Gastrocnemius medialis (tissue), 4 donors: Measurements from ENCODE around the gene ADAMTSL3. TPM values are rescaled to one million over a fixed set of nuclear protein-coding genes. Genes with fewer than 3 reads are reported as not detected.

Source experiments
- ATAC-seq, 2 donors: fragments of 150-250 bp; one replicate each; pipeline ENCODE4 v1.9.1; 2016
- DNase-seq, 2 donors: peaks; one replicate each; pipeline ENCODE4 v3.0.0-alpha.2; 2019
- H3K27ac ChIP-seq, 4 donors: fragments of 200-600 bp; sonication (generic); 1 replicate in 1 of 4; 2 replicates in 3 of 4; pipeline ENCODE4 v1.5.1; 2016 to 2018; ENCODE audit warnings: mild to moderate bottlenecking in 2 of 4, moderate library complexity in 1 of 4
- H3K27me3 ChIP-seq, 3 donors: fragments of 200-600 bp; sonication (generic) in 2 of 3; 1 replicate in 1 of 3; 2 replicates in 2 of 3; pipeline versions ENCODE4 v1.5.1 to v1.6.0; 2016 to 2019; ENCODE audit warnings: mild to moderate bottlenecking in 1 of 3, moderate library complexity in 1 of 3
- H3K36me3 ChIP-seq, 2 donors: fragments of 200-600 bp; sonication (generic) in 1 of 2; one replicate each; pipeline ENCODE4 v1.5.1; 2017 to 2018
- H3K4me1 ChIP-seq, 2 donors: fragments of 200-600 bp; sonication (generic) in 1 of 2; one replicate each; pipeline ENCODE4 v1.5.1; 2016 to 2017; ENCODE audit warnings: mild to moderate bottlenecking in 2 of 2
- H3K4me3 ChIP-seq, 4 donors: fragments of 200-600 bp; sonication (generic) in 3 of 4; 1 replicate in 1 of 4; 2 replicates in 3 of 4; pipeline ENCODE4 v1.5.1; 2016 to 2019; ENCODE audit warnings: mild to moderate bottlenecking in 2 of 4
- H3K9me3 ChIP-seq, 3 donors: fragments of 200-600 bp; sonication (generic) in 2 of 3; 1 replicate in 1 of 3; 2 replicates in 2 of 3; pipeline ENCODE4 v1.5.1; 2016 to 2019
- CTCF ChIP-seq, 5 experiments: fragments of 450-650 bp in 3 of 5; fragments of 200-600 bp in 2 of 5; sonication (generic) in 2 of 5; IDR thresholded peaks in 4 of 5; conservative IDR thresholded peaks in 1 of 5; 1 replicate in 4 of 5; 2 replicates in 1 of 5; pipeline ENCODE4 v1.5.1; 2016 to 2019; ENCODE audit warnings: antibody characterized with exemption in 5 of 5, mild to moderate bottlenecking in 3 of 5, moderate library complexity in 3 of 5
- POLR2A ChIP-seq, 2 donors: fragments of 450-650 bp; IDR thresholded peaks; one replicate each; pipeline ENCODE4 v1.6.1; 2017; ENCODE audit warnings: antibody characterized with exemption in 2 of 2, mild to moderate bottlenecking in 2 of 2, moderate library complexity in 2 of 2
- in situ Hi-C, 4 donors: fragments of 200-750 bp; cut with MboI; loops; one replicate each; pipeline versions ENCODE4 v1.15.0 to v1.8.0; 2017; ENCODE audit warnings: low sequenced_read_pairs in 4 of 4
- intact Hi-C: fragments of 100-400 bp; cut with DNase I; formaldehyde crosslinking; loops from one replicate; pipeline ENCODE4 v1.15.1; 2023; ENCODE audit warnings: low total_unique reads
- total RNA-seq, 4 donors: library from RNA; depleted of rRNA; stranded (reverse); fragments of >200 nt; gene quantifications; one replicate each; pipeline versions ENCODE4 v1.1.0 to v1.2.3, GENCODE V29; 2016

Gene ADAMTSL3
- total RNA-seq, 4 donors from 2014 or later, result 0.66 to 2.9 (median 0.76) TPM

DNA sequence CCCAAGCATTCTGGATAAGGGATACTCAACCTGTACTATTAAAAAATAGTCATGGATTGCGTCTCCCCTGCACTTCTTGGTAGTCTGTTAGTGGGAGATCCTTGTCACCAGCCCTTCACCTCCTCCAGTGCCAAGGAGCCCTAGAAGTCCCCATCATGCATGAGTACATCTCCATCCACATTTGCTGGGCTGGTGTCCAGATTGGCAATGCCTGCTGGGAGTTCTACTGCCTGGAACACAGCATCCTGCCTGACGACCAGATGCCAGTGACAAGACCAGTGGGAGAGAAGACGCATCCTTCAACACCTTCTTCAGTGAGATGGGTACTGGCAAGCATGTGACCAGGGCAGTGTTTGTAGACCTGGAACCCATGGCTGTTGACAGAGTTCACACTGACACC lies 85.7 kb downstream of the ADAMTSL3 start:
- no peak overlapping the region for H3K4me3 ChIP-seq
- in situ Hi-C loops (loop anchor here in 1 of 4 donors (25.0 kb wide), 1 partner anchor 177 kb away; no protein-coding TSS in a partner anchor), intact Hi-C loops (loop anchor here (1.0 to 10.0 kb wide), 3 partner anchors 18 to 285 kb away; partner anchors contain the start of gene ADAMTSL3)
- no peaks in the 10 kb centered on the region for H3K9me3 ChIP-seq
- DNase-seq, result no peak
- no peaks in the 10 kb centered on the region for H3K27me3 ChIP-seq
- H3K36me3 ChIP-seq, result no peaks in the 10 kb centered on the region
- TF ChIP-seq CTCF (IDR thresholded peaks at IDR 0.05 in 4 of 5, conservative IDR thresholded peaks at IDR 0.05 in 1 of 5) (no peak), POLR2A (IDR thresholded peaks at IDR 0.05) (no peak)
- H3K4me1 ChIP-seq, result no peaks in the 10 kb centered on the region
- H3K27ac ChIP-seq, result no peak overlapping the region
- ATAC-seq, result no peak

DNA sequence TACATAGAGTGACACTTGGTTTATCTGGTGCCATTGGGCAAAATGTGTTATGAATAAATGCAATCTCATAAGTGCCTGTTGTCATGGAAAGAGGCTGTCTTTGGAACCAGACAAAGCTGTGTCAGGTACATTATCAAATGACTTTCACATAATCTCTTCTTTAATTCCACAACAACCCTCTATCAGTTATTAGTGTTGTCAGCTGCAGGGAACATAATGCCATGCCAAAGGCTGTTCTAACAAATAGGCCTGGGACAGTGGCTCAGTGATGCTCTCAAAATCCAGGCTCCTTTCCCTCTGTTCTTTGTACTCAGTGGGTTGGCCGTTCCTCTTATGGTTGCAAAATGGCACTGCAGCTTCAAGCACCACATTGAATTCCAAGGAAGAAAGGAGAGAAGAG lies 91.8 kb downstream of the ADAMTSL3 start:
- H3K27me3 ChIP-seq, result no peaks in the 10 kb centered on the region
- H3K36me3 ChIP-seq, result no peaks in the 10 kb centered on the region
- no peak overlapping the region for H3K4me3 ChIP-seq
- intact Hi-C loops (loop anchor here (5.0 to 10.0 kb wide), 2 partner anchors 91 to 178 kb away; partner anchors contain the start of gene ADAMTSL3), in situ Hi-C loops (loop anchor here in 1 of 4 donors (25.0 kb wide), 1 partner anchor 183 kb away; no protein-coding TSS in a partner anchor)
- no peaks in the 10 kb centered on the region for H3K9me3 ChIP-seq
- DNase-seq, result no peak
- no peak for ATAC-seq
- no peak overlapping the region for H3K27ac ChIP-seq
- TF ChIP-seq CTCF (IDR thresholded peaks at IDR 0.05 in 4 of 5, conservative IDR thresholded peaks at IDR 0.05 in 1 of 5) (no peak), POLR2A (IDR thresholded peaks at IDR 0.05) (no peak)
- no peaks in the 10 kb centered on the region for H3K4me1 ChIP-seq

GRCh38 chr15:83746231-83746630 lies 92.3 kb downstream of the ADAMTSL3 start:
- ATAC-seq (no peak), DNase-seq (no peak)
- no peak for TF ChIP-seq CTCF (IDR thresholded peaks at IDR 0.05 in 4 of 5, conservative IDR thresholded peaks at IDR 0.05 in 1 of 5)
- TF ChIP-seq POLR2A (IDR thresholded peaks at IDR 0.05), result no peak
- no peaks in the 10 kb centered on the region for H3K27me3 ChIP-seq
- no peak overlapping the region for H3K4me3 ChIP-seq
- in situ Hi-C loops, result loop anchor here in 1 of 4 donors (25.0 kb wide), 1 partner anchor 184 kb away; no protein-coding TSS in a partner anchor
- no peak overlapping the region for H3K27ac ChIP-seq
- no peaks in the 10 kb centered on the region for H3K4me1 ChIP-seq
- H3K36me3 ChIP-seq, result no peaks in the 10 kb centered on the region
- H3K9me3 ChIP-seq, result no peaks in the 10 kb centered on the region
- intact Hi-C loops, result loop anchor here (5.0 to 10.0 kb wide), 2 partner anchors 91 to 179 kb away; partner anchors contain the start of gene ADAMTSL3

DNA sequence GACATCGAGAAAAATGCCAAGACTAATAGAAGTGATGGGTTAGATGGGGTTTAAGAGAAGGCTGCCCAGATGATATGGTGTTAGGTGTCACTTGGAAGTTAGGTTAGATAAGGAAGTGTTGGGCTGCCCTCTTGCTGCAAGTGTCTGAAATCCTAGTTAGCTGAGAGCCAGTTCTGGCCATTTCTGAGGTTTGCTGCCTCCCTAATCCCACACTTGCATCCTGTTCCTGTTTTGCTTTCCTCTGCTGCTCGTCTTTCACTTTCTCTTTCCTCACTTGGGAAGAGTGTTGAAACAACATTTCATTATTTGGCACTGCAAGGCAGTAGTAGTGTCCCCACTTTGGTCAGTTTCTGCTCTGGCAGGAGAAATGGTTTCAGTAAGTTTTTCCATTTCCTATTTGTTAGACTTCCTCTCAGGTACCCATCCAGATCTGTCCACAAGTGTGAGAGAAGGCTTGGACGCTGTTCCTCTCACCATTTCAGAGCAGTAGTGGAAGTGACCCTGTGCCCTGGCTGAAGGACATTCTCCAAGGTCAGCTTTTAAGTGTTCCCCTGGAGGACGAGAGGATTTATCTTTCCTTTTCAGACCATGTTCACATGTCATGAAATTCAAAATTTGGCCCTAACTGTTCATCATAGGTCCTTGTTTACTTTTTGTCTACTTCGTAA lies 93.3 kb downstream of the ADAMTSL3 start:
- H3K27me3 ChIP-seq, result no peaks in the 10 kb centered on the region
- no peaks in the 10 kb centered on the region for H3K9me3 ChIP-seq
- no peaks in the 10 kb centered on the region for H3K4me1 ChIP-seq
- DNase-seq (peak; percentile 12 to 43), ATAC-seq (peak; percentile 80)
- H3K4me3 ChIP-seq, result peak overlapping the region in 1 of 4 donors; percentile 24
- intact Hi-C loops (loop anchor here (5.0 to 10.0 kb wide), 2 partner anchors 92 to 180 kb away; partner anchors contain the start of gene ADAMTSL3), in situ Hi-C loops (loop anchor here in 1 of 4 donors (25.0 kb wide), 1 partner anchor 185 kb away; no protein-coding TSS in a partner anchor)
- TF ChIP-seq POLR2A (IDR thresholded peaks at IDR 0.05) (no peak), CTCF (IDR thresholded peaks at IDR 0.05 in 4 of 5, conservative IDR thresholded peaks at IDR 0.05 in 1 of 5) (peak in 1 of 5 experiments; percentile 37)
- H3K36me3 ChIP-seq, result no peaks in the 10 kb centered on the region
- H3K27ac ChIP-seq, result peak overlapping the region in 3 of 4 donors; percentile 27 to 50 (median 49)
